HCT116 (cell line): ENCODE measurements around the gene SHANK1. TPM values are rescaled to one million over a fixed set of nuclear protein-coding genes. Genes with fewer than 3 reads are reported as not detected.

Experiments
- ATAC-seq: fragments of 200-7000 bp; cut with Tn5 transposase; 2 replicates; pipeline ENCODE4 v1.9.1; 2020; ENCODE audit warnings: mild to moderate bottlenecking, moderate library complexity
- BruUV-seq: library from RNA; stranded (reverse); fragments of 400-500 nt; replicated peaks from 2 replicates; lab custom pipeline; 2021; lab: Mats Ljungman, UMichigan
- CTCF ChIA-PET: fragments of 300-600 bp; sonication (Branson Sonifier 250); formaldehyde crosslinking; loops from one replicate; lab custom pipeline; 2021; ENCODE audit warnings: antibody characterized with exemption; lab: Charles Lee
- POLR2A ChIA-PET: fragments of 300-600, 350-600 bp; sonication (Branson Sonifier 250); formaldehyde crosslinking; loops from one replicate; lab custom pipeline; 2021; ENCODE audit warnings: antibody characterized with exemption; lab: Charles Lee
- RAD21 ChIA-PET, 2 experiments: fragments of 300-600 bp; sonication (Branson Sonifier 250); formaldehyde crosslinking; loops; one replicate each; lab custom pipeline; 2023; ENCODE audit warnings: low total read pairs in 2 of 2; ENCODE audit not compliant: uncharacterized antibody in 2 of 2, unreplicated experiment in 2 of 2, low non-redundant PET in 1 of 2; lab: Charles Lee
- DNase-seq: peaks from one replicate; pipeline ENCODE4 v3.0.0-alpha.2; 2010; ENCODE audit warnings: low read depth, low spot score
- H2AFZ ChIP-seq: fragments of 200-600 bp; shearing (Covaris generic), sonication (generic); 2 replicates; pipeline ENCODE4 v1.6.1; 2017; ENCODE audit warnings: low read depth, mixed run types, mixed read lengths, antibody characterized with exemption, low read length; ENCODE audit not compliant: poor library complexity, severe bottlenecking
- H3K27ac ChIP-seq: 2 replicates; pipeline ENCODE4 v1.5.1; 2012; ENCODE audit warnings: low read depth, low read length
- H3K27me3 ChIP-seq: fragments of 200-600 bp; sonication (generic); 2 replicates; pipeline ENCODE4 v1.6.1; 2016; ENCODE audit warnings: mixed run types, low read length, mixed read lengths; ENCODE audit not compliant: insufficient read depth
- H3K36me3 ChIP-seq, 2 experiments: fragments of 200-500 bp in 1 of 2; fragments of 200-600 bp in 1 of 2; sonication (Bioruptor generic) in 1 of 2; sonication (generic) in 1 of 2; 2 replicates each; pipeline versions ENCODE4 v1.5.1 to v1.6.1; 2014 to 2016; ENCODE audit warnings: low read length in 2 of 2, inconsistent platforms in 1 of 2, mixed read lengths in 1 of 2, mixed run types in 1 of 2; ENCODE audit not compliant: insufficient read depth in 2 of 2, control insufficient read depth in 1 of 2
- H3K4me1 ChIP-seq, 2 experiments: fragments of 200-600 bp in 1 of 2; sonication (generic) in 1 of 2; 2 replicates each; pipeline versions ENCODE4 v1.5.1 to v1.6.1; 2012 to 2017; ENCODE audit warnings: low read length in 2 of 2, inconsistent platforms in 1 of 2, mild to moderate bottlenecking in 1 of 2, mixed read lengths in 1 of 2, mixed run types in 1 of 2, moderate library complexity in 1 of 2; ENCODE audit not compliant: insufficient read depth in 2 of 2, control insufficient read depth in 1 of 2
- H3K4me2 ChIP-seq: fragments of 200-600 bp; sonication (generic); 2 replicates; pipeline ENCODE4 v1.6.1; 2017; ENCODE audit warnings: mixed run types, low read length, mixed read lengths
- H3K4me3 ChIP-seq, 2 experiments: fragments of 200-600 bp in 1 of 2; sonication (generic) in 1 of 2; replicated peaks in 1 of 2; 2 replicates each; pipeline ENCODE4 v1.5.1; 2011 to 2016; ENCODE audit warnings: low read length in 2 of 2, control low read depth in 1 of 2, low read depth in 1 of 2, mild to moderate bottlenecking in 1 of 2, mixed read lengths in 1 of 2, mixed run types in 1 of 2
- H3K79me2 ChIP-seq: fragments of 200-600 bp; sonication (generic); 2 replicates; pipeline ENCODE4 v1.6.1; 2017; ENCODE audit warnings: mild to moderate bottlenecking, mixed run types, low read length, moderate library complexity, mixed read lengths; ENCODE audit not compliant: insufficient read depth
- H3K9ac ChIP-seq: fragments of 200-600 bp; sonication (generic); 2 replicates; pipeline ENCODE4 v1.6.1; 2016; ENCODE audit warnings: low read length, mixed read lengths
- H3K9me2 ChIP-seq: fragments of 200-600 bp; sonication (generic), shearing (Covaris generic); 2 replicates; pipeline ENCODE4 v1.6.1; 2017; ENCODE audit warnings: mixed run types, mild to moderate bottlenecking, moderate library complexity; ENCODE audit not compliant: insufficient read depth
- H3K9me3 ChIP-seq, 2 experiments: fragments of 200-500 bp in 1 of 2; fragments of 200-600 bp in 1 of 2; sonication (Bioruptor generic) in 1 of 2; sonication (generic) in 1 of 2; 2 replicates each; pipeline ENCODE4 v1.6.1; 2014 to 2017; ENCODE audit warnings: low read length in 2 of 2, mixed read lengths in 2 of 2, inconsistent platforms in 1 of 2, low read depth in 1 of 2, mild to moderate bottlenecking in 1 of 2, mixed run types in 1 of 2, moderate library complexity in 1 of 2; ENCODE audit not compliant: control insufficient read depth in 1 of 2, insufficient read depth in 1 of 2
- H4K20me1 ChIP-seq: fragments of 200-600 bp; sonication (generic), shearing (Covaris generic); 2 replicates; pipeline ENCODE4 v1.6.1; 2017; ENCODE audit warnings: mixed run types, mild to moderate bottlenecking, moderate library complexity; ENCODE audit not compliant: insufficient read depth
- EZH2phosphoT487 ChIP-seq: fragments of 200-600 bp; IDR thresholded peaks from 2 replicates; pipeline ENCODE4 v1.6.1; 2018; ENCODE audit warnings: antibody characterized with exemption, borderline replicate concordance
- POLR2AphosphoS5 ChIP-seq: IDR thresholded peaks from 2 replicates; pipeline ENCODE4 v1.6.1; 2011; ENCODE audit warnings: mild to moderate bottlenecking, low read depth, low read length, moderate library complexity
- RAD21 ChIP-seq: IDR thresholded peaks from 2 replicates; pipeline ENCODE4 v1.6.1; 2012; ENCODE audit warnings: low read depth, mild to moderate bottlenecking
- REST ChIP-seq: IDR thresholded peaks from 2 replicates; pipeline ENCODE4 v1.6.1; 2012; ENCODE audit warnings: low read depth
- SIN3A ChIP-seq: IDR thresholded peaks from 2 replicates; pipeline ENCODE4 v1.6.1; 2012; ENCODE audit warnings: low read depth
- SRF ChIP-seq: IDR thresholded peaks from 2 replicates; pipeline ENCODE4 v1.6.1; 2012; ENCODE audit warnings: low read depth
- YY1 ChIP-seq: IDR thresholded peaks from 2 replicates; pipeline ENCODE4 v1.6.1; 2011; ENCODE audit warnings: low read length, low read depth, moderate library complexity, mild to moderate bottlenecking; ENCODE audit not compliant: insufficient replicate concordance; ENCODE audit errors: extremely low read depth
- ZFX ChIP-seq: fragments of 450-650 bp; IDR thresholded peaks from 2 replicates; pipeline ENCODE4 v1.6.1; 2017
- ZNF274 ChIP-seq: fragments of 200-500 bp; sonication (Bioruptor generic); IDR thresholded peaks from 2 replicates; pipeline ENCODE4 v1.6.1; 2014; ENCODE audit warnings: mild to moderate bottlenecking, low read depth, low read length, inconsistent platforms
- intact Hi-C: fragments of 100-400 bp; cut with micrococcal nuclease; formaldehyde crosslinking; loops from 2 replicates; pipeline ENCODE4 v1.10.0; 2022
- total RNA-seq: library from RNA; stranded (reverse); gene quantifications from one replicate; pipeline ENCODE4 v1.2.1, GENCODE V29; 2021; ENCODE audit not compliant: unreplicated experiment
- TF ChIP-seq, protein P1 (sequence below): IDR thresholded peaks from 2 replicates; pipeline ENCODE4 v1.6.1; 2011; ENCODE audit warnings: mild to moderate bottlenecking, low read length, moderate library complexity; ENCODE audit not compliant: insufficient replicate concordance; ENCODE audit errors: extremely low read depth

The SHANK1 gene
- total RNA-seq, 1 experiment from 2014 or later: 3.0 TPM

GRCh38 chr19:50679177-50680125, 40.2 kb downstream of the SHANK1 start (continued):
- TF ChIP-seq, protein P1, sequence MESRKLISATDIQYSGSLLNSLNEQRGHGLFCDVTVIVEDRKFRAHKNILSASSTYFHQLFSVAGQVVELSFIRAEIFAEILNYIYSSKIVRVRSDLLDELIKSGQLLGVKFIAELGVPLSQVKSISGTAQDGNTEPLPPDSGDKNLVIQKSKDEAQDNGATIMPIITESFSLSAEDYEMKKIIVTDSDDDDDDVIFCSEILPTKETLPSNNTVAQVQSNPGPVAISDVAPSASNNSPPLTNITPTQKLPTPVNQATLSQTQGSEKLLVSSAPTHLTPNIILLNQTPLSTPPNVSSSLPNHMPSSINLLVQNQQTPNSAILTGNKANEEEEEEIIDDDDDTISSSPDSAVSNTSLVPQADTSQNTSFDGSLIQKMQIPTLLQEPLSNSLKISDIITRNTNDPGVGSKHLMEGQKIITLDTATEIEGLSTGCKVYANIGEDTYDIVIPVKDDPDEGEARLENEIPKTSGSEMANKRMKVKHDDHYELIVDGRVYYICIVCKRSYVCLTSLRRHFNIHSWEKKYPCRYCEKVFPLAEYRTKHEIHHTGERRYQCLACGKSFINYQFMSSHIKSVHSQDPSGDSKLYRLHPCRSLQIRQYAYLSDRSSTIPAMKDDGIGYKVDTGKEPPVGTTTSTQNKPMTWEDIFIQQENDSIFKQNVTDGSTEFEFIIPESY: no peak
- no peak for TF ChIP-seq YY1

GRCh38 chr19:50678323-50678722, 41.3 kb downstream of the SHANK1 start:
- Histone ChIP-seq H2AFZ (no peak overlapping the region), H3K9me3 (no peaks in the 10 kb centered on the region), H3K4me3 (no peak overlapping the region), H3K79me2 (no peaks in the 10 kb centered on the region), H3K27me3 (no peaks in the 10 kb centered on the region), H3K9me2 (no peaks in the 10 kb centered on the region), H3K27ac (no peak overlapping the region), H3K4me1 (peaks cover 0 to 4% of the 10 kb centered on the region in 2 experiments; a peak in 1 of 4 replicates), H4K20me1 (no peaks in the 10 kb centered on the region), H3K36me3 (no peaks in the 10 kb centered on the region), H3K4me2 (no peak overlapping the region), H3K9ac (no peak overlapping the region)
- intact Hi-C loops: no loop called here
- CTCF ChIA-PET: interaction anchor here (0.6 kb wide), 1 partner anchor 47 kb away, joined by 3 read pairs; no protein-coding TSS in a partner anchor
- ATAC-seq: no peak
- DNase-seq: no peak
- TF ChIP-seq RAD21: no peak
- no peak for TF ChIP-seq SIN3A
- TF ChIP-seq POLR2AphosphoS5: no peak
- TF ChIP-seq ZFX: no peak
- TF ChIP-seq REST: no peak
- no peak for TF ChIP-seq SRF
- no peak for TF ChIP-seq ZNF274
- no peak for TF ChIP-seq EZH2phosphoT487
- POLR2A ChIA-PET: no interaction called here
- BruUV-seq: no TSS peak
- RAD21 ChIA-PET: no interaction called here
